ENCODE data around the gene CCZ1.
"Not testable (repeated sequence)": the region's sequence is repeated elsewhere in the genome, so short reads cannot be mapped to it uniquely, and the experiment has no call there.

The CCZ1 gene

GRCh38 chr7:5924630-5925029 is 26.1 kb downstream of the CCZ1 start:
- not testable (repeated sequence) for H3K9ac ChIP-seq (ENCODE audit: low read length); H3K4me3 ChIP-seq (ENCODE audit: low read depth in 1 of 2, low read length in 2 of 2); H3K9me3 ChIP-seq (ENCODE audit: low read length); H3K4me1 ChIP-seq (ENCODE audit: insufficient read depth, low read length); H3K27me3 ChIP-seq (ENCODE audit: control insufficient read depth in 1 of 2, insufficient read depth in 2 of 2, low read length in 2 of 2); H3K36me3 ChIP-seq (ENCODE audit: insufficient read depth, low read length); H3K27ac ChIP-seq (ENCODE audit: low read depth, low read length)

DNA sequence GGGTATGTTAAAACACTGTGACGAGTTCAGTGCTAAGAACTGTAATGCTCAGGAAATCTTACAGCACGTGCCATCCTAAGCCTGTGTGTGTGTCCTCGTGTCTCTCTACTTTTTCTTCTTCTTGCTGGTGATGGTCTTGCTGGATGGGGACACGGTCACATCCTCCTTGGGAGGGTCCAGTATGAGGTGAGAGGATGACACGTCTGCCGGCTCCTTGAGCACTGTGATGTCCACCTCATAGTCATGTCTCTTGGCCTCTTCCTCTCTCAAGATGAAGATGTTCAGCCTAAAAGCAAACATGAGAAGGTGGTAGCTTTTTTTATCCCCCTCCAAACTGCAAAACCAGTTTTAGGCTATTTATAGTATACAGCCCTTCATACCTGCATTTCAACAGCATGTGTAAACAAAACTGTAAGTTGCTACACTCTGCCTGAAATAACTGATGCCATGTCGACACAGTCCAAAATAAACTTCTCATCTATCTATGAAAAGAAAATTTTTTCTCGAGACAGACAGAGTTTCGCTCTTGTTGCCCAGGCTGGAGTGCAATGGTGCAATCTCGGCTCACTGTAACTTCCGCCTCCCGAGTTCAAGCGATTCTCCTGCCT is 27.8 kb downstream of the CCZ1 start:
- not testable (repeated sequence) for H3K4me1 ChIP-seq (ENCODE audit: insufficient read depth, low read length); H3K27ac ChIP-seq (ENCODE audit: low read depth, low read length)

DNA sequence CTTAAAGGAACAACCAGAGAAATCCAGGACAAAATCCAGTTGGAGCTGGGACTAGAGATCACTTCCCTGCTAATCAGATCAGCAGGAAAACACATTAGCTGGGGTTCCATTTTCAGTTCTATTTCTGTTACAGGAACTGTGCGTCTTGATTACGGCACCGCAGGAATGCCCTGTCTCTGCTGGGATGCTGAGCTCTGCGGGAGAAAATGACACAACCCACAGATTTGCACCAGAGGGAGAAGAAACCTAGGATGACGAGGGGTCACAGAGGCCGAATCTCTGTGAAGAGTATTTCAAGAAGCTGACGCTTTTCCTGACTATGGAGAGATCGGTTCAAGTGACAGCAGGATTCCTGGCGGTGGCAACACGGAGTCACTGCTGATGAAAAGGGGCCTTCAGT is 31.8 kb downstream of the CCZ1 start:
- not testable (repeated sequence) for H3K27me3 ChIP-seq (ENCODE audit: control insufficient read depth in 1 of 2, insufficient read depth in 2 of 2, low read length in 2 of 2); H3K4me3 ChIP-seq (ENCODE audit: low read depth in 1 of 2, low read length in 2 of 2); H3K9me3 ChIP-seq (ENCODE audit: low read length); H3K27ac ChIP-seq (ENCODE audit: low read depth, low read length); H3K9ac ChIP-seq (ENCODE audit: low read length); H3K4me1 ChIP-seq (ENCODE audit: insufficient read depth, low read length); H3K36me3 ChIP-seq (ENCODE audit: insufficient read depth, low read length)

More for the DNA sequence above, 27.8 kb downstream of the CCZ1 start:
- H3K9me3 ChIP-seq (ENCODE audit: low read length); H3K9ac ChIP-seq (ENCODE audit: low read length); H3K4me3 ChIP-seq (ENCODE audit: low read depth in 1 of 2, low read length in 2 of 2); H3K36me3 ChIP-seq (ENCODE audit: insufficient read depth, low read length); H3K27me3 ChIP-seq (ENCODE audit: control insufficient read depth in 1 of 2, insufficient read depth in 2 of 2, low read length in 2 of 2): not testable (repeated sequence)

DNA sequence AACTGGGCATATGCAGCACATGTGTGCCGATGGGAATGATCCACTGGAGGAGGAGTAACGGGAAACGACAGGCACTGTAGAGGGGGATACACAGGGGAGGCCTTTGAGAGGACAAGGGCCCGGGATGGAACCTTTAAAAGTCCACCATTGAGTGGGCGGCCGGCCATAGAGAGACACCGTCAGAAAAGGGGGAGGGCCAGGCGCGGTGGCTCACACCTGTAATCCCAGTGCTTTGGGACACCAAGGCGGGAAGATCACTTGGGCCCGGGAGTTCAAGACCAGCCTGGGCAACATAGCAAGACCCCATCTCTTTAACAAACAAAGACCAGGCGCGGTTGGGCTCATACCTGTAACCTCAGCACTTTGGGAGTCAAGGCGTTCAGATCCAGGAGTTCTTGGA is 32.7 kb downstream of the CCZ1 start:
- not testable (repeated sequence) for H3K36me3 ChIP-seq (ENCODE audit: insufficient read depth, low read length); H3K9me3 ChIP-seq (ENCODE audit: low read length); H3K4me3 ChIP-seq (ENCODE audit: low read depth in 1 of 2, low read length in 2 of 2); H3K4me1 ChIP-seq (ENCODE audit: insufficient read depth, low read length); H3K9ac ChIP-seq (ENCODE audit: low read length); H3K27me3 ChIP-seq (ENCODE audit: control insufficient read depth in 1 of 2, insufficient read depth in 2 of 2, low read length in 2 of 2); H3K27ac ChIP-seq (ENCODE audit: low read depth, low read length)

- H3K4me3 ChIP-seq (ENCODE audit: low read depth in 1 of 2, low read length in 2 of 2); H3K27ac ChIP-seq (ENCODE audit: low read depth, low read length); H3K9ac ChIP-seq (ENCODE audit: low read length); H3K36me3 ChIP-seq (ENCODE audit: insufficient read depth, low read length); H3K9me3 ChIP-seq (ENCODE audit: low read length); H3K27me3 ChIP-seq (ENCODE audit: control insufficient read depth in 1 of 2, insufficient read depth in 2 of 2, low read length in 2 of 2); H3K4me1 ChIP-seq (ENCODE audit: insufficient read depth, low read length): not testable (repeated sequence)
Measured at GRCh38 chr7:5931905-5932644, 33.5 kb downstream of the CCZ1 start.

- not testable (repeated sequence) for H3K27me3 ChIP-seq (ENCODE audit: control insufficient read depth in 1 of 2, insufficient read depth in 2 of 2, low read length in 2 of 2); H3K9ac ChIP-seq (ENCODE audit: low read length); H3K4me3 ChIP-seq (ENCODE audit: low read depth in 1 of 2, low read length in 2 of 2); H3K27ac ChIP-seq (ENCODE audit: low read depth, low read length); H3K36me3 ChIP-seq (ENCODE audit: insufficient read depth, low read length); H3K4me1 ChIP-seq (ENCODE audit: insufficient read depth, low read length); H3K9me3 ChIP-seq (ENCODE audit: low read length)
Measured at GRCh38 chr7:5934945-5935450, 36.5 kb downstream of the CCZ1 start.

DNA sequence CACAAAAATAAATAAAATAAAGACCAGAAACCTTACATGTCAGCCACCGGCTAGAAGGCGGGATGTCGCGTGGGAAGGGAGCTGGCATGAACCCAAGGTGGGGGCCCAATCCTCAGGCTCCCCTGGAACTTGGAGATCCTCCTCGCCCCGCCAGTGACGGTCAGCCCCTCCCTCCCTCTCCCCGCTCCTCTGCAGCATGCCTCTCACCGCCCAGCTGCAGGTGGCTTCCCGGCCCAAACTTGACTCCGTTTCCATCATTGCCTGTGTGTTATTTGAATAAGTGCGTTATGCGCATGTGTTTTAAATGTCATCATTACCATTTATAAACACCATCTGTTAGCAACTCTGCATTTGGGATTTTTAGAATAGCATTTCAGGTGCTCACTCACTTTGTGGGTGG is 64.7 kb downstream of the CCZ1 start:
- H3K27me3 ChIP-seq (ENCODE audit: control insufficient read depth in 1 of 2, insufficient read depth in 2 of 2, low read length in 2 of 2), result not testable (repeated sequence)

DNA sequence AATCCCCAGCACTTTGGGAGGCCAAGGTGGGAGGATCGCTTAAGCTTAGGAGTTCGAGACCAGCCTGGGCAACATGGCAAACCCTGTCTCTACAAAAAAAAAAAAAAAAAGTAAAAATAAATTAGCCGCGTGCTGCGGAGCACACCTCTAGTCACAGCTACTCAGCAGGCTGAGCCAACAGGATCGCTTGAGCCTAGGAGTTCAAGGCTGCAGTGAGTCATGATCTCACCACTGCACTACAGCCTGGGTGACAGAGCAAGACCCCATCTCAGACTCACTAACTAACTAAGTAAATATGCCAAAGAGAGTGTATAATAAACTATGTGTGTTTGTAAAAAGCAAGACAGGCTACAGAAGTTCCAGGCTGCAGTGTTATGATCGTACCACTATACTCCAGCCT is 65.3 kb downstream of the CCZ1 start:
- not testable (repeated sequence) for H3K27ac ChIP-seq (ENCODE audit: low read depth, low read length); H3K27me3 ChIP-seq (ENCODE audit: control insufficient read depth in 1 of 2, insufficient read depth in 2 of 2, low read length in 2 of 2); H3K4me3 ChIP-seq (ENCODE audit: low read depth in 1 of 2, low read length in 2 of 2)

More for the DNA sequence above, 64.7 kb downstream of the CCZ1 start:
- H3K27ac ChIP-seq (ENCODE audit: low read depth, low read length); H3K9me3 ChIP-seq (ENCODE audit: low read length); H3K9ac ChIP-seq (ENCODE audit: low read length); H3K4me3 ChIP-seq (ENCODE audit: low read depth in 1 of 2, low read length in 2 of 2); H3K4me1 ChIP-seq (ENCODE audit: insufficient read depth, low read length); H3K36me3 ChIP-seq (ENCODE audit: insufficient read depth, low read length): not testable (repeated sequence)

GRCh38 chr7:5970347-5970911 is 71.9 kb downstream of the CCZ1 start, which contains the start of gene RSPH10B:
Gene RSPH10B, minus strand, starts transcription at chr7:5970689. Its CDS starts 3,573 bp downstream, at chr7:5967116.
- not testable (repeated sequence) for H3K36me3 ChIP-seq (ENCODE audit: insufficient read depth, low read length); H3K27me3 ChIP-seq (ENCODE audit: control insufficient read depth in 1 of 2, insufficient read depth in 2 of 2, low read length in 2 of 2); H3K4me3 ChIP-seq (ENCODE audit: low read depth in 1 of 2, low read length in 2 of 2); H3K4me1 ChIP-seq (ENCODE audit: insufficient read depth, low read length); H3K9ac ChIP-seq (ENCODE audit: low read length); H3K9me3 ChIP-seq (ENCODE audit: low read length); H3K27ac ChIP-seq (ENCODE audit: low read depth, low read length)

More for the DNA sequence above, 65.3 kb downstream of the CCZ1 start:
- not testable (repeated sequence) for H3K4me1 ChIP-seq (ENCODE audit: insufficient read depth, low read length); H3K9ac ChIP-seq (ENCODE audit: low read length); H3K9me3 ChIP-seq (ENCODE audit: low read length); H3K36me3 ChIP-seq (ENCODE audit: insufficient read depth, low read length)

DNA sequence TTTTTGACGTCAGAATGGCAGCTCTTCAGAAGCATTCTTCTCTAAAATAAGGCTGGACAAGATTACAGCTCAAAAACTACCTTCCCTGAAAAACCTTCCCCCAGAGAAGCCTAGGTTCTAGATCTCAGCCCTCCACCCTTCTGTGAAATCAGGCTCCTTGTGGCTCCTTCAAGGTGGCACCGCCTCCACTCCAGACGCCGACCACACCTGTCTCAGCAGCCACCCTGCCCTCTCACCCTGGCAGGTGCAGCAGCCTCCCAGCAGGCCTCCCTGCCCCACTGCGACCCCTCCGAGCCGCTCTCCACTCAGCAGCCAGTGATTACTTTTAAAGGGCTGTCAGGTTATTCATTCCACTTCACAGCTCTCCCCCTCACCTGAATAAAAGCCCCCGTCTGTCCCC is 75.0 kb downstream of the CCZ1 start:
- H3K4me3 ChIP-seq (ENCODE audit: low read depth in 1 of 2, low read length in 2 of 2); H3K9ac ChIP-seq (ENCODE audit: low read length); H3K27me3 ChIP-seq (ENCODE audit: control insufficient read depth in 1 of 2, insufficient read depth in 2 of 2, low read length in 2 of 2); H3K36me3 ChIP-seq (ENCODE audit: insufficient read depth, low read length); H3K27ac ChIP-seq (ENCODE audit: low read depth, low read length); H3K4me1 ChIP-seq (ENCODE audit: insufficient read depth, low read length); H3K9me3 ChIP-seq (ENCODE audit: low read length): not testable (repeated sequence)
